H1 (cell line): ENCODE data around the gene RBM4B. TPM values are rescaled to one million over a fixed set of nuclear protein-coding genes. Genes with fewer than 3 reads are reported as not detected.

Source experiments
- CTCF ChIA-PET: fragments of 300-600 bp; sonication (Branson Sonifier 250); formaldehyde crosslinking; loops from one replicate; lab custom pipeline; 2021; ENCODE audit not compliant: partially characterized antibody; lab: Charles Lee
- POLR2A ChIA-PET: fragments of 300-600 bp; sonication (Branson Sonifier 250); formaldehyde crosslinking; loops from one replicate; lab custom pipeline; 2021; ENCODE audit warnings: inconsistent platforms; ENCODE audit not compliant: partially characterized antibody; lab: Charles Lee
- DNase-seq, 2 experiments: peaks; one replicate each; pipeline versions ENCODE4 v3.0.0 to v3.0.0-alpha.2; 2010 to 2022; ENCODE audit warnings: low spot score in 2 of 2, low read depth in 1 of 2, mixed read lengths in 1 of 2
- FAIRE-seq: peaks from 2 replicates; lab custom pipeline; 2011; peaks lifted over from hg19 to GRCh38; lab: Jason Lieb, UNC
- H2AFZ ChIP-seq: 2 replicates; pipeline ENCODE4 v1.8.1; 2012; ENCODE audit warnings: low read length, inconsistent platforms
- H2AK5ac ChIP-seq: 2 replicates; pipeline ENCODE4 v1.6.1; 2013; ENCODE audit warnings: low read depth, low read length
- H2BK120ac ChIP-seq: replicated peaks from 2 replicates; pipeline ENCODE3; 2013; ENCODE audit warnings: low read depth, low read length, inconsistent platforms
- H2BK12ac ChIP-seq: 2 replicates; pipeline ENCODE4 v1.6.1; 2013; ENCODE audit warnings: low read depth, low read length
- H2BK15ac ChIP-seq: 2 replicates; pipeline ENCODE4 v1.6.1; 2013; ENCODE audit warnings: low read length
- H2BK20ac ChIP-seq: 2 replicates; pipeline ENCODE4 v1.6.1; 2013; ENCODE audit warnings: low read length
- H2BK5ac ChIP-seq: 2 replicates; pipeline ENCODE4 v1.6.1; 2013; ENCODE audit warnings: low read depth, low read length
- H3K14ac ChIP-seq: 2 replicates; pipeline ENCODE4 v1.6.1; 2013; ENCODE audit warnings: inconsistent platforms; ENCODE audit not compliant: insufficient read length
- H3K18ac ChIP-seq: 2 replicates; pipeline ENCODE4 v1.6.1; 2013; ENCODE audit warnings: low read length; ENCODE audit errors: extremely low read depth
- H3K23ac ChIP-seq: 2 replicates; pipeline ENCODE4 v1.6.1; 2013; ENCODE audit warnings: inconsistent platforms; ENCODE audit not compliant: insufficient read length
- H3K23me2 ChIP-seq: 2 replicates; pipeline ENCODE4 v1.6.1; 2013; ENCODE audit warnings: low read depth, low read length
- H3K27ac ChIP-seq: 2 replicates; pipeline ENCODE4 v1.6.1; 2011; ENCODE audit warnings: low read depth, low read length, inconsistent platforms
- H3K27me3 ChIP-seq, 4 experiments: replicated peaks in 1 of 4; 1 replicate in 1 of 4; 2 replicates in 3 of 4; pipeline versions ENCODE4 v1.6.1 to v1.8.1; 2011 to 2013; ENCODE audit warnings: low read length in 3 of 4, mild to moderate bottlenecking in 3 of 4, inconsistent platforms in 2 of 4, mixed read lengths in 2 of 4, moderate library complexity in 1 of 4; ENCODE audit not compliant: control insufficient read depth in 3 of 4, insufficient read depth in 3 of 4; ENCODE audit errors: extremely low read depth in 1 of 4
- H3K36me3 ChIP-seq, 4 experiments: 2 replicates each; pipeline versions ENCODE4 v1.6.1 to v1.8.1; 2011 to 2013; ENCODE audit warnings: mild to moderate bottlenecking in 4 of 4, low read length in 3 of 4, moderate library complexity in 2 of 4, control low read depth in 1 of 4, inconsistent platforms in 1 of 4; ENCODE audit not compliant: insufficient read depth in 4 of 4, control insufficient read depth in 2 of 4
- H3K4ac ChIP-seq: replicated peaks from 2 replicates; pipeline ENCODE3; 2013; ENCODE audit warnings: low read length, low read depth, mixed read lengths, inconsistent platforms; ENCODE audit not compliant: insufficient read length
- H3K4me1 ChIP-seq, 4 experiments: replicated peaks in 1 of 4; 1 replicate in 1 of 4; 2 replicates in 3 of 4; pipeline versions ENCODE4 v1.6.1 to v1.8.1; 2011 to 2013; ENCODE audit warnings: low read length in 3 of 4, inconsistent platforms in 2 of 4, mixed read lengths in 1 of 4; ENCODE audit not compliant: insufficient read depth in 4 of 4, control insufficient read depth in 3 of 4
- H3K4me2 ChIP-seq, 2 experiments: 2 replicates each; pipeline versions ENCODE4 v1.6.1 to v1.8.1; 2011 to 2013; ENCODE audit warnings: low read depth in 2 of 2, low read length in 2 of 2, control low read depth in 1 of 2, inconsistent platforms in 1 of 2, mild to moderate bottlenecking in 1 of 2; ENCODE audit not compliant: insufficient read depth in 1 of 2
- H3K4me3 ChIP-seq, 4 experiments: fragments of 200-600, 300-600 bp in 1 of 4; sonication (generic), shearing (Covaris generic), sonication (Bioruptor Twin) in 1 of 4; 2 replicates each; pipeline versions ENCODE4 v1.5.1 to v1.8.1; 2011 to 2016; ENCODE audit warnings: low read length in 4 of 4, low read depth in 3 of 4, control low read depth in 2 of 4, inconsistent platforms in 2 of 4, mild to moderate bottlenecking in 2 of 4, mixed read lengths in 1 of 4, moderate library complexity in 1 of 4; ENCODE audit not compliant: insufficient read depth in 2 of 4; ENCODE audit errors: extremely low read depth in 1 of 4
- H3K56ac ChIP-seq: replicated peaks from 2 replicates; pipeline ENCODE3; 2013; ENCODE audit warnings: low read depth, mild to moderate bottlenecking, mixed read lengths, low read length, inconsistent platforms; ENCODE audit not compliant: insufficient read length
- H3K79me1 ChIP-seq: 2 replicates; pipeline ENCODE4 v1.6.1; 2013; ENCODE audit warnings: low read depth, low read length, control low read depth
- H3K79me2 ChIP-seq, 2 experiments: 2 replicates each; pipeline versions ENCODE4 v1.6.1 to v1.8.1; 2012 to 2013; ENCODE audit warnings: low read length in 2 of 2, mild to moderate bottlenecking in 2 of 2, inconsistent platforms in 1 of 2; ENCODE audit not compliant: insufficient read depth in 2 of 2, control insufficient read depth in 1 of 2
- H3K9ac ChIP-seq, 4 experiments: replicated peaks in 1 of 4; 1 replicate in 1 of 4; 2 replicates in 3 of 4; pipeline versions ENCODE4 v1.6.1 to v1.8.1; 2011 to 2013; ENCODE audit warnings: low read depth in 3 of 4, low read length in 3 of 4, control low read depth in 2 of 4, mild to moderate bottlenecking in 2 of 4, moderate library complexity in 2 of 4, inconsistent platforms in 1 of 4; ENCODE audit errors: extremely low read depth in 1 of 4
- H3K9me3 ChIP-seq, 2 experiments: 2 replicates each; pipeline versions ENCODE4 v1.6.1 to v1.8.1; 2012 to 2013; ENCODE audit warnings: mild to moderate bottlenecking in 2 of 2, moderate library complexity in 2 of 2, control low read depth in 1 of 2, inconsistent platforms in 1 of 2, low read depth in 1 of 2, low read length in 1 of 2, mixed read lengths in 1 of 2; ENCODE audit not compliant: insufficient read depth in 2 of 2
- H4K20me1 ChIP-seq, 2 experiments: replicated peaks in 1 of 2; 2 replicates each; pipeline versions ENCODE3 to v1.8.1; 2011 to 2013; ENCODE audit warnings: inconsistent platforms in 2 of 2, low read length in 2 of 2, mild to moderate bottlenecking in 1 of 2; ENCODE audit not compliant: insufficient read depth in 2 of 2, control insufficient read depth in 1 of 2
- H4K5ac ChIP-seq: 2 replicates; pipeline ENCODE4 v1.6.1; 2013; ENCODE audit warnings: low read length, low read depth, mixed read lengths, inconsistent platforms; ENCODE audit not compliant: insufficient read length
- H4K8ac ChIP-seq: 2 replicates; pipeline ENCODE4 v1.8.0; 2013; ENCODE audit warnings: mild to moderate bottlenecking, moderate library complexity, low read length, inconsistent platforms; ENCODE audit not compliant: insufficient read depth; ENCODE audit errors: extremely low read depth
- H4K91ac ChIP-seq: replicated peaks from 2 replicates; pipeline ENCODE3; 2013; ENCODE audit warnings: low read length, mixed read lengths, inconsistent platforms; ENCODE audit not compliant: insufficient read length
- BCL11A ChIP-seq, 2 experiments: IDR thresholded peaks; one replicate each; pipeline ENCODE4 v1.6.1; 2011; ENCODE audit warnings: low read depth in 2 of 2, low read length in 2 of 2, mild to moderate bottlenecking in 2 of 2
- CBX8 ChIP-seq: fragments of 300-800, 300-1000 bp; sonication (generic); IDR thresholded peaks from 2 replicates; pipeline ENCODE4 v1.7.1; 2016; ENCODE audit warnings: low read depth, low read length, borderline replicate concordance
- CEBPB ChIP-seq: IDR thresholded peaks from 2 replicates; pipeline ENCODE4 v1.6.1; 2012; ENCODE audit warnings: low read depth, low read length
- CHD2 ChIP-seq: IDR thresholded peaks from 2 replicates; pipeline ENCODE4 v1.6.1; 2012; ENCODE audit warnings: low read length, improper control_type of control experiment
- E2F6 ChIP-seq: IDR thresholded peaks from 2 replicates; pipeline ENCODE4 v1.6.1; 2012; ENCODE audit warnings: inconsistent platforms
- EGR1 ChIP-seq: IDR thresholded peaks from 2 replicates; pipeline ENCODE4 v1.6.1; 2011; ENCODE audit warnings: low read depth, low read length, borderline replicate concordance
- HDAC2 ChIP-seq, 2 experiments: fragments of 300-600 bp in 1 of 2; sonication (generic) in 1 of 2; IDR thresholded peaks; 2 replicates each; pipeline ENCODE4 v1.6.1; 2011 to 2012; ENCODE audit warnings: low read depth in 2 of 2, low read length in 2 of 2, mild to moderate bottlenecking in 2 of 2, moderate library complexity in 2 of 2, borderline replicate concordance in 1 of 2, inconsistent platforms in 1 of 2
- KDM5A ChIP-seq: fragments of 200-600 bp; IDR thresholded peaks from 2 replicates; pipeline ENCODE4 v1.7.1; 2012; ENCODE audit warnings: mild to moderate bottlenecking, low read length, inconsistent platforms, mixed read lengths
- PHF8 ChIP-seq: fragments of 200-600 bp; sonication (generic); conservative IDR thresholded peaks from 2 replicates; pipeline ENCODE4 v1.7.1; 2012; ENCODE audit warnings: low read depth, mild to moderate bottlenecking, inconsistent platforms, low read length, moderate library complexity
- POU5F1 ChIP-seq: IDR thresholded peaks from 2 replicates; pipeline ENCODE4 v1.6.1; 2011; ENCODE audit warnings: low read depth, mild to moderate bottlenecking, low read length, moderate library complexity
- SIX5 ChIP-seq: IDR thresholded peaks from 2 replicates; pipeline ENCODE4 v1.6.1; 2011; ENCODE audit warnings: mild to moderate bottlenecking, low read depth, low read length
- SP2 ChIP-seq: IDR thresholded peaks from 2 replicates; pipeline ENCODE4 v1.6.1; 2012; ENCODE audit warnings: mild to moderate bottlenecking, low read length, inconsistent platforms
- TAF1 ChIP-seq: IDR thresholded peaks from 2 replicates; pipeline ENCODE4 v1.6.1; 2011; ENCODE audit warnings: mild to moderate bottlenecking, low read depth, low read length
- WGBS, 2 experiments: shearing (Covaris generic) in 1 of 2; methylation state at CpG; one replicate each; pipeline versions ENCODE4 v1.1.6 to v1.1.7; 2013 to 2015; ENCODE audit warnings: low lambda C conversion rate in 2 of 2, mixed read lengths in 2 of 2, inconsistent platforms in 1 of 2, low coverage in 1 of 2, missing lambda C conversion rate in 1 of 2; ENCODE audit not compliant: insufficient replicate concordance in 2 of 2, insufficient coverage in 1 of 2, insufficient read length in 1 of 2; ENCODE audit errors: extremely low coverage in 1 of 2, missing lambda C conversion rate in 1 of 2; 5-methylcytosine and 5-hydroxymethylcytosine counted together
- polyA plus RNA-seq, 7 experiments: library from polyadenylated mRNA; depleted of rRNA in 3 of 7; stranded (reverse) in 5 of 7; unstranded in 2 of 7; fragments of >200 nt in 5 of 7; fragments of 200-250 nt in 2 of 7; gene quantifications; 1 replicate in 5 of 7; 2 replicates in 1 of 7; 4 replicates in 1 of 7; pipeline versions ENCODE4 v1.2.1 to v1.2.3, GENCODE V29; 2011 to 2013; ENCODE audit warnings: missing spikeins in 2 of 7, mixed read lengths in 2 of 7
- total RNA-seq: library from RNA; stranded (reverse); fragmentation: NEBNext Ultra II Directional; extraction: Animal tissue kit (Norgen Biotek cat#: 25700); gene quantifications from 2 replicates; pipeline ENCODE4 v1.2.1, GENCODE V29; 2021
- TF ChIP-seq, protein P1 (sequence below): IDR thresholded peaks from 2 replicates; pipeline ENCODE4 v1.6.1; 2012; ENCODE audit warnings: inconsistent platforms

RBM4B gene
- total and polyA plus RNA-seq, 2 of the 8 experiments (the other 6 are each of a cell fraction or from before 2014, with no cell fraction given): 27.5 to 30.5 TPM

DNA sequence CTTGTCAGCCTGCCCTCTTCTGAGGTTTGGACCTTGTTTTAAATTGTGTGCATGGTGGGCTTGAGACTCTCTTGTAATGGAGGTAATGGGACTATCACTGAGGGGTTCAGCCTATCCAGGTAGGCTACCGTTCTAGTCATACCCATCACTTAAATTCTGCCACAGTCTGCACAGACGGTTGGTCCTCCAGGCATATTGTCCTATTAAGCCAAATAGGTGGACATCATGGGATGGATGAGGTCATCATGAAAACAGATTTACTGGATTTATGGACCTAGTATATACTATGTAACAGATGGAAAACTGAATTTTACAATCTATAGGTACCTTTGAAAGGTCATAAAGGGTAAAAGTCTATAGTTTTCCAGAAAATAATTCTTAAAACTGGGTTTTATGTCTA lies 48.3 kb downstream of the RBM4B start:
- no peaks in the 10 kb centered on the region for H3K23me2 ChIP-seq
- H4K91ac ChIP-seq: no peak overlapping the region
- H3K27ac ChIP-seq: no peak overlapping the region
- H2AFZ ChIP-seq: no peak overlapping the region
- WGBS, 2 experiments: 87% methylated on average over 2 of the region's 2 CpGs; no CpG with 5 or more reads in 1 of the 2 experiments
- no peak for DNase-seq
- H3K9ac ChIP-seq: no peak overlapping the region
- no peak overlapping the region for H3K14ac ChIP-seq
- no peak overlapping the region for H3K56ac ChIP-seq
- no peak overlapping the region for H4K8ac ChIP-seq
- peaks cover 37 to 96% of the 10 kb centered on the region in 2 experiments for H3K79me2 ChIP-seq
- no peak overlapping the region for H3K4ac ChIP-seq
- no peaks in the 10 kb centered on the region for H3K27me3 ChIP-seq
- no peak overlapping the region for H3K23ac ChIP-seq
- H3K18ac ChIP-seq: no peak overlapping the region
- H3K36me3 ChIP-seq: peaks cover 45 to 83% (median 69%) of the 10 kb centered on the region in 4 experiments
- H2BK12ac ChIP-seq: no peak overlapping the region
- no peak overlapping the region for H3K4me3 ChIP-seq
- no peak overlapping the region for H2BK5ac ChIP-seq
- no peak overlapping the region for H3K4me2 ChIP-seq
- FAIRE-seq: no peak
- H3K9me3 ChIP-seq: no peaks in the 10 kb centered on the region
- H4K20me1 ChIP-seq: peaks cover 33 to 44% of the 10 kb centered on the region in 2 experiments
- ChIA-PET POLR2A (interaction anchor here (0.6 to 66.2 kb wide), 6 partner anchors 8 to 343 kb away, joined by 3 to 2165 read pairs (median 3); partner anchors contain the start of genes ACTN3, CCDC87, CCS and RBM14), CTCF (interaction anchor here (0.6 to 2.1 kb wide), 2 partner anchors 51 to 141 kb away, joined by 3 to 7 read pairs; no protein-coding TSS in a partner anchor)
- no peak overlapping the region for H2BK120ac ChIP-seq
- H3K4me1 ChIP-seq: no peaks in the 10 kb centered on the region
- H2AK5ac ChIP-seq: no peak overlapping the region
- no peak overlapping the region for H2BK20ac ChIP-seq
- H3K79me1 ChIP-seq: peaks cover 33% of the 10 kb centered on the region
- no peak overlapping the region for H2BK15ac ChIP-seq
- no peak overlapping the region for H4K5ac ChIP-seq
- TF ChIP-seq POU5F1 (no peak), PHF8 (no peak), CEBPB (no peak), EGR1 (no peak), TAF1 (no peak), CHD2 (no peak), HDAC2 (IDR thresholded peaks at IDR 0.05; ENCODE audit: borderline replicate concordance in 1 of 2, low read depth in 2 of 2, low read length in 2 of 2) (no peak), BCL11A (IDR thresholded peaks at IDR 0.05; ENCODE audit: low read depth in 2 of 2, low read length in 2 of 2) (no peak), CBX8 (no peak), SP2 (no peak), KDM5A (no peak), E2F6 (no peak), SIX5 (no peak)
- TF ChIP-seq, protein P1, sequence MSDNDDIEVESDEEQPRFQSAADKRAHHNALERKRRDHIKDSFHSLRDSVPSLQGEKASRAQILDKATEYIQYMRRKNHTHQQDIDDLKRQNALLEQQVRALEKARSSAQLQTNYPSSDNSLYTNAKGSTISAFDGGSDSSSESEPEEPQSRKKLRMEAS: no peak
